ENCODE measurements around the gene NKPD1. TPM values are rescaled to one million over a fixed set of nuclear protein-coding genes. Genes with fewer than 3 reads are reported as not detected.
A peak's percentile ranks its signal among the peaks of the same experiment; 100 is the strongest.
"Not testable (repeated sequence)": the region's sequence is repeated elsewhere in the genome, so short reads cannot be mapped to it uniquely, and the experiment has no call there.

The NKPD1 gene
- total RNA-seq, 1 donor from 2014 or later, result 0.11 TPM

- CTCF ChIA-PET, result no interaction called here
- intact Hi-C loops (cut with micrococcal nuclease), result no loop called here
- Mint-ChIP-seq H3K4me3 (no peak overlapping the region), H3K27ac (no peak overlapping the region), H3K27me3 (no peaks in the 10 kb centered on the region), H3K9me3 (no peaks in the 10 kb centered on the region), H3K4me1 (peaks cover 59% of the 10 kb centered on the region), H3K36me3 (ENCODE audit: low read depth) (peaks cover 2% of the 10 kb centered on the region)
- no peak for DNase-seq
- ATAC-seq (ENCODE audit: low read depth), result no peak
- TF ChIP-seq CTCF (IDR thresholded peaks at IDR 0.05), result no peak
- POLR2A ChIA-PET, result no interaction called here
Measured at GRCh38 chr19:45123440-45123850, 37.3 kb downstream of the NKPD1 start.

- intact Hi-C loops (cut with micrococcal nuclease), result no loop called here
- ChIA-PET CTCF (no interaction called here), POLR2A (no interaction called here)
- ATAC-seq (ENCODE audit: low read depth) (no peak), DNase-seq (no peak)
- no peak overlapping the region for H3K27ac Mint-ChIP-seq
- H3K4me3 Mint-ChIP-seq, result no peak overlapping the region
- H3K27me3 Mint-ChIP-seq, result no peaks in the 10 kb centered on the region
- no peaks in the 10 kb centered on the region for H3K9me3 Mint-ChIP-seq
- no peak for TF ChIP-seq CTCF (IDR thresholded peaks at IDR 0.05)
- H3K4me1 Mint-ChIP-seq, result peaks cover 65% of the 10 kb centered on the region
- peaks cover 2% of the 10 kb centered on the region for H3K36me3 Mint-ChIP-seq (ENCODE audit: low read depth)
Measured at GRCh38 chr19:45122832-45123231, 38.0 kb downstream of the NKPD1 start.

- POLR2A ChIA-PET, result no interaction called here
- no peak for TF ChIP-seq CTCF (IDR thresholded peaks at IDR 0.05)
- H3K27ac Mint-ChIP-seq, result no peak overlapping the region
- peaks cover 75% of the 10 kb centered on the region for H3K4me1 Mint-ChIP-seq
- CTCF ChIA-PET, result no interaction called here
- H3K4me3 Mint-ChIP-seq, result no peak overlapping the region
- no peaks in the 10 kb centered on the region for H3K27me3 Mint-ChIP-seq
- no peak for DNase-seq
- intact Hi-C loops (cut with micrococcal nuclease), result no loop called here
- H3K9me3 Mint-ChIP-seq, result no peaks in the 10 kb centered on the region
- H3K36me3 Mint-ChIP-seq (ENCODE audit: low read depth), result no peaks in the 10 kb centered on the region
- no peak for ATAC-seq (ENCODE audit: low read depth)
Measured at GRCh38 chr19:45121827-45122345, 38.9 kb downstream of the NKPD1 start.

- POLR2A ChIA-PET, result interaction anchor here (0.7 to 1.6 kb wide), 5 partner anchors 27 to 103 kb away, joined by 3 to 9 read pairs (median 6); partner anchors contain the start of genes BLOC1S3, PPP1R37 and TRAPPC6A
- peaks cover 79% of the 10 kb centered on the region for H3K4me1 Mint-ChIP-seq
- H3K4me3 Mint-ChIP-seq, result no peak overlapping the region
- ATAC-seq (ENCODE audit: low read depth), result no peak
- peak overlapping the region; percentile 27 for H3K27ac Mint-ChIP-seq
- TF ChIP-seq CTCF (IDR thresholded peaks at IDR 0.05), result no peak
- no peaks in the 10 kb centered on the region for H3K27me3 Mint-ChIP-seq
- no peaks in the 10 kb centered on the region for H3K36me3 Mint-ChIP-seq (ENCODE audit: low read depth)
- CTCF ChIA-PET, result no interaction called here
- no peak for DNase-seq
- H3K9me3 Mint-ChIP-seq, result no peaks in the 10 kb centered on the region
- intact Hi-C loops (cut with micrococcal nuclease), result no loop called here
Measured at GRCh38 chr19:45119582-45119981, 41.2 kb downstream of the NKPD1 start.

GRCh38 chr19:45118591-45119355, 42.0 kb downstream of the NKPD1 start:
- Mint-ChIP-seq H3K4me1 (peaks cover 81% of the 10 kb centered on the region), H3K4me3 (peak overlapping the region; percentile 49), H3K27ac (peak overlapping the region; percentile 27)
- peak; percentile 63 for ATAC-seq (ENCODE audit: low read depth)
- intact Hi-C loops (cut with micrococcal nuclease); H3K9me3 Mint-ChIP-seq; H3K27me3 Mint-ChIP-seq; DNase-seq; H3K36me3 Mint-ChIP-seq (ENCODE audit: low read depth): not testable (repeated sequence)
- CTCF ChIA-PET, result interaction anchor here (0.8 kb wide), 1 partner anchor 26 kb away, joined by 5 read pairs; the partner anchor contains the start of gene PPP1R37
- POLR2A ChIA-PET, result interaction anchor here (0.6 to 1.6 kb wide), 10 partner anchors 16 to 102 kb away, joined by 3 to 9 read pairs (median 4); partner anchors contain the start of genes BLOC1S3, CLASRP, PPP1R37 and TRAPPC6A
